HFFc6 (cell line): Measurements from ENCODE around the gene DHX38. TPM values are rescaled to one million over a fixed set of nuclear protein-coding genes. Genes with fewer than 3 reads are reported as not detected.
"Not testable (repeated sequence)": the region's sequence is repeated elsewhere in the genome, so short reads cannot be mapped to it uniquely, and the experiment has no call there.

Experiments used
- DNase-seq: peaks from one replicate; pipeline ENCODE4 v3.0.0-alpha.2; 2018
- H3K27ac Mint-ChIP-seq: 2 replicates; pipeline ENCODE4 v1.8.0; 2020; ENCODE audit warnings: mild to moderate bottlenecking, mixed read lengths
- H3K27me3 Mint-ChIP-seq: 2 replicates; pipeline ENCODE4 v1.8.0; 2021; ENCODE audit warnings: mild to moderate bottlenecking, moderate library complexity, mixed read lengths; ENCODE audit not compliant: insufficient read depth
- H3K36me3 Mint-ChIP-seq: 2 replicates; pipeline ENCODE4 v1.8.0; 2021; ENCODE audit warnings: low read depth, mixed read lengths
- H3K4me1 Mint-ChIP-seq: 2 replicates; pipeline ENCODE4 v1.8.0; 2020; ENCODE audit warnings: low read depth, mixed read lengths
- H3K4me3 Mint-ChIP-seq: 2 replicates; pipeline ENCODE4 v1.8.0; 2020; ENCODE audit warnings: mild to moderate bottlenecking, moderate library complexity, mixed read lengths
- H3K9me3 Mint-ChIP-seq: 2 replicates; pipeline ENCODE4 v1.8.0; 2020; ENCODE audit warnings: mild to moderate bottlenecking, mixed read lengths
- total RNA-seq, 6 experiments: library from RNA; stranded (reverse); fragmentation: NEBNext Ultra II Directional; extraction: Animal tissue kit (Norgen Biotek cat#: 25700); gene quantifications; 2 replicates in 1 of 6; 3 replicates in 5 of 6; pipeline ENCODE4 v1.2.3, GENCODE V29; 2021
- TF ChIP-seq, protein P1 (sequence below): fragments of 200-600 bp; sonication (generic); IDR thresholded peaks from 2 replicates; pipeline ENCODE4 v1.5.0; 2021; ENCODE audit warnings: antibody characterized with exemption, mild to moderate bottlenecking

The DHX38 gene
- total RNA-seq, 6 experiments from 2014 or later, result 51.1 to 58.2 (median 55.6) TPM

DNA sequence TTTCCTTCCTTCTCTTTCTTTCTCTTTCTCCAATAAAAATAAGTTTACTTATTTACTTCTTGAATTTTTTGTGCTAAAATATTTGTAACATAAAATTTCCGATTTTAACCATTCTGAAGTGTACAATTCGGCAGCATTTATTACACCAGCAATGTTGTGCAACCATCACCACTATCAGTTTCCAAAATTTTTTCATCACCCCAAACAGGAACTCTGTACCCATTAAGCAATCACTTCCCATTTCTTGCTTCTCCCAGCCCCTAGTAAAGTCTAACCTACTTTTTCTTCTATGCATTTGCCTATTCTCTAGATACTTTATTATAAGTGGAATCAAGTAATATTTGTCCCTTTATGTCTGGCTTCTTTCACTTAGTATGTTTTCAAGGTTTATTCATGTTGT lies 41.8 kb upstream of the DHX38 start:
- H3K4me1 Mint-ChIP-seq, result no peaks in the 10 kb centered on the region
- no peak for DNase-seq
- H3K4me3 Mint-ChIP-seq, result no peak overlapping the region
- peaks cover 14% of the 10 kb centered on the region for H3K9me3 Mint-ChIP-seq
- H3K27me3 Mint-ChIP-seq, result peaks cover 9% of the 10 kb centered on the region
- no peak overlapping the region for H3K27ac Mint-ChIP-seq
- H3K36me3 Mint-ChIP-seq, result peaks cover 5% of the 10 kb centered on the region
- TF ChIP-seq, protein P1, sequence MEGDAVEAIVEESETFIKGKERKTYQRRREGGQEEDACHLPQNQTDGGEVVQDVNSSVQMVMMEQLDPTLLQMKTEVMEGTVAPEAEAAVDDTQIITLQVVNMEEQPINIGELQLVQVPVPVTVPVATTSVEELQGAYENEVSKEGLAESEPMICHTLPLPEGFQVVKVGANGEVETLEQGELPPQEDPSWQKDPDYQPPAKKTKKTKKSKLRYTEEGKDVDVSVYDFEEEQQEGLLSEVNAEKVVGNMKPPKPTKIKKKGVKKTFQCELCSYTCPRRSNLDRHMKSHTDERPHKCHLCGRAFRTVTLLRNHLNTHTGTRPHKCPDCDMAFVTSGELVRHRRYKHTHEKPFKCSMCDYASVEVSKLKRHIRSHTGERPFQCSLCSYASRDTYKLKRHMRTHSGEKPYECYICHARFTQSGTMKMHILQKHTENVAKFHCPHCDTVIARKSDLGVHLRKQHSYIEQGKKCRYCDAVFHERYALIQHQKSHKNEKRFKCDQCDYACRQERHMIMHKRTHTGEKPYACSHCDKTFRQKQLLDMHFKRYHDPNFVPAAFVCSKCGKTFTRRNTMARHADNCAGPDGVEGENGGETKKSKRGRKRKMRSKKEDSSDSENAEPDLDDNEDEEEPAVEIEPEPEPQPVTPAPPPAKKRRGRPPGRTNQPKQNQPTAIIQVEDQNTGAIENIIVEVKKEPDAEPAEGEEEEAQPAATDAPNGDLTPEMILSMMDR, result no peak

DNA sequence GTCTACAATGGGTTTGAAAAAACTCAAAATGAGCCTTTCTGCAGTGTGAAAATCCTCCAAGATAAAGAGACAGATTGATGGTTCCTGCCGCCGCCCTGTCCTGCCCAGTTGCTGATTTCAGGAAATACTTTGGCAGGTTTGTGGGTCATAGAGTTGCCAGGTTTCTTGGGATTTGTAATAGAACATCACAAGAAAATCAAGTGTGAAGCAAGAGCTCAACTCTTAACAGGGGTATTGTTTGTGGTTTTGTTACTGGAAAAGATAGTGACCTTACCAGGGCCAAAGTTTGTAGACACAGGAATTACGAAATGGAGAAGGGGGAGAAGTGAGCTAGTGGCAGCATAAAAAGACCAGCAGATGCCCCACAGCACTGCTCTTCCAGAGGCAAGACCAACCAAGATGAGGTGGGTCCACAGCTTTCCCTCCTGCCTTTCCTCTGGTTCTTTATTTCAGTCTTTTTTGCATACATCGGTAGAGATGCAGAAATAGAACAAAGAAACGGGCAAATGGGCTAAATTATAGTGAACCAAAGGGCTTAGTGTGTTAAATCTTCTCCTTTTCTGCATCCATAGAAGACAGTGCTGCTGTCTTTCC lies 39.3 kb upstream of the DHX38 start, which contains the start of gene HP:
Gene HP, plus strand, starts transcription at position 252 of the 594 bp plus-strand sequence. Its CDS starts 148 bp downstream, at position 400.
- H3K36me3 Mint-ChIP-seq, H3K9me3 Mint-ChIP-seq, H3K4me3 Mint-ChIP-seq, H3K4me1 Mint-ChIP-seq, DNase-seq, H3K27me3 Mint-ChIP-seq, H3K27ac Mint-ChIP-seq: not testable (repeated sequence)

DNA sequence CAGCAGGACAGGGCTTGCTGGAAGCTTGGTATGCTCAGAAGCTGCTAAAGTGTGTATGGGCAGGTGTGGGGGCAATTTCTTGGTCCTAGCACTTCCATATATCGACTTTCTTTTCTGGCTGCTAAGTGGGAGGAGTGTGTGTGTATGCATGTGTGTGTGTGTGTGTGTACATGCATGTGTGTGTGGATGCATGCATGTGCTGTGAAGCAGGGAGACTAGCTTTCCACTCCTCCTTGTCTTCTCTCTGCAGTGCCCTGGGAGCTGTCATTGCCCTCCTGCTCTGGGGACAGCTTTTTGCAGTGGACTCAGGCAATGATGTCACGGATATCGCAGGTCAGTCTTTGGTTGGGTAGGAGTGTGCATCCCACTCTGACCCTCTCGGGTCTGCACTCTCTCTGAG lies 37.7 kb upstream of the DHX38 start:
- H3K27me3 Mint-ChIP-seq, result peaks cover 7% of the 10 kb centered on the region
- H3K4me1 Mint-ChIP-seq, result no peaks in the 10 kb centered on the region
- no peak overlapping the region for H3K4me3 Mint-ChIP-seq
- no peaks in the 10 kb centered on the region for H3K36me3 Mint-ChIP-seq
- no peaks in the 10 kb centered on the region for H3K9me3 Mint-ChIP-seq
- TF ChIP-seq, protein P1, result no peak
- no peak overlapping the region for H3K27ac Mint-ChIP-seq
- no peak for DNase-seq

DNA sequence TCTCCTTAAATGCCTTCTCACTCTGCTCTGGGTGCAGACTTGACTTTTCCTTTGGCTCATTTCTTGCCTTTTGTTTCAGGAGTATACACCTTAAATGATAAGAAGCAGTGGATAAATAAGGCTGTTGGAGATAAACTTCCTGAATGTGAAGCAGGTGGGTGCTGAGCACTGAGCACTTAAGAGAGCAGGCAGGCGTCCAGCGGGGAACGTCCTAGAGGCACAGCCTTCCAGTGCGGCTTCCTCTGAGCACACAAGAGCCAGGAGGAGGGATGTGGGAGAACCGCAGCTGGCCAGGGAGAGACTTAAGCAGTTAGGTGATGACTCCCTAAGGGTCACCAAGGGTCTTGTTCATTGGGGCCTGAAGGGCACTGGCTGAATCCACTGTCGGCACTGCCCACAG lies 36.3 kb upstream of the DHX38 start:
- not testable (repeated sequence) for H3K4me3 Mint-ChIP-seq

DNA sequence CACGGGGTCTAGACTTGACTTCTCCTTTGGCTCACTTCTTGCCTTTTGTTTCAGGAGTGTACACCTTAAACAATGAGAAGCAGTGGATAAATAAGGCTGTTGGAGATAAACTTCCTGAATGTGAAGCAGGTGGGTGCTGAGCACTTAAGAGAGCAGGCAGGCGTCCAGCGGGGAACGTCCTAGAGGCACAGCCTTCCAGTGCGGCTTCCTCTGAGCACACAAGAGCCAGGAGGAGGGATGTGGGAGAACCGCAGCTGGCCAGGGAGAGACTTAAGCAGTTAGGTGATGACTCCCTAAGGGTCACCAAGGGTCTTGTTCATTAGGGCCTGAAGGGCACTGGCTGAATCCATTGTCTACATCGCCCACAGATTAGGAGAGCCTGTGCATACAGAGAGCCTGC lies 34.6 kb upstream of the DHX38 start:
- not testable (repeated sequence) for DNase-seq, H3K36me3 Mint-ChIP-seq, H3K9me3 Mint-ChIP-seq, H3K27me3 Mint-ChIP-seq, H3K4me3 Mint-ChIP-seq, H3K27ac Mint-ChIP-seq, H3K4me1 Mint-ChIP-seq

More for the DNA sequence above, 36.3 kb upstream of the DHX38 start:
- H3K27me3 Mint-ChIP-seq, H3K36me3 Mint-ChIP-seq, H3K9me3 Mint-ChIP-seq, H3K27ac Mint-ChIP-seq, H3K4me1 Mint-ChIP-seq, DNase-seq: not testable (repeated sequence)

DNA sequence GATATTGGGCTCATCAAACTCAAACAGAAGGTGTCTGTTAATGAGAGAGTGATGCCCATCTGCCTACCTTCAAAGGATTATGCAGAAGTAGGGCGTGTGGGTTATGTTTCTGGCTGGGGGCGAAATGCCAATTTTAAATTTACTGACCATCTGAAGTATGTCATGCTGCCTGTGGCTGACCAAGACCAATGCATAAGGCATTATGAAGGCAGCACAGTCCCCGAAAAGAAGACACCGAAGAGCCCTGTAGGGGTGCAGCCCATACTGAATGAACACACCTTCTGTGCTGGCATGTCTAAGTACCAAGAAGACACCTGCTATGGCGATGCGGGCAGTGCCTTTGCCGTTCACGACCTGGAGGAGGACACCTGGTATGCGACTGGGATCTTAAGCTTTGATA lies 33.2 kb upstream of the DHX38 start:
- H3K27ac Mint-ChIP-seq, result no peak overlapping the region
- H3K9me3 Mint-ChIP-seq, result no peaks in the 10 kb centered on the region
- no peaks in the 10 kb centered on the region for H3K4me1 Mint-ChIP-seq
- H3K36me3 Mint-ChIP-seq, result no peaks in the 10 kb centered on the region
- peaks cover 11% of the 10 kb centered on the region for H3K27me3 Mint-ChIP-seq
- no peak overlapping the region for H3K4me3 Mint-ChIP-seq
- DNase-seq, result no peak
- TF ChIP-seq, protein P1, result no peak

DNA sequence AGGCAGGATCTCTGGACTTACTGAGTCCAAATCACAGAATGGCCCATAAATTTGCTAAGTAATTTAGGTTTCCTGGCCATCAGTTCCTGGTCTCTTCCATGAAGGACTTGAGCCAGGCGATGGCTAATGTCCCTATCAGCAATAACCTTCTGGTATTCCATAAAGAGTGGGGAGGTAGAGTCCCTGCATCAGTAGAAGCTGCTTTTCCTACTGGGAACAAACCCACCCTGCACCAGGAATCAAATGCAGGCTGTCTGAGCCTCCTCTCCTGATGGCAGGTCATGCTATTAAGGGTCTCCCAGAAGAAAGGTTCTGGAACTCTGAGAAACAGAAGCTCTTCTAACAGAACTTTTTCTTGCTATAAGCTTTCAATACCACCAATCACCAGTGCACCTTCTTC lies 32.1 kb upstream of the DHX38 start:
- H3K27me3 Mint-ChIP-seq, result peaks cover 11% of the 10 kb centered on the region
- TF ChIP-seq, protein P1, result no peak
- H3K27ac Mint-ChIP-seq, result no peak overlapping the region

More for the DNA sequence above, 32.1 kb upstream of the DHX38 start:
- Mint-ChIP-seq H3K4me1 (no peaks in the 10 kb centered on the region), H3K4me3 (no peak overlapping the region), H3K36me3 (no peaks in the 10 kb centered on the region), H3K9me3 (no peaks in the 10 kb centered on the region)
- DNase-seq, result no peak
